H9 (cell line): ENCODE data around the gene MB. TPM values are rescaled to one million over a fixed set of nuclear protein-coding genes. Genes with fewer than 3 reads are reported as not detected.

Source experiments
- DNase-seq: peaks from one replicate; pipeline ENCODE4 v3.0.0-alpha.2; 2017
- H2AFZ ChIP-seq: one replicate; pipeline ENCODE4 v1.6.1; 2013; ENCODE audit warnings: mild to moderate bottlenecking, low read length, control low read depth, moderate library complexity
- H2AK5ac ChIP-seq: 2 replicates; pipeline ENCODE4 v1.6.1; 2013; ENCODE audit warnings: low read length, control low read depth, mixed read lengths; ENCODE audit not compliant: insufficient read length
- H2BK120ac ChIP-seq: one replicate; pipeline ENCODE4 v1.6.1; 2013; ENCODE audit warnings: low read depth, mild to moderate bottlenecking, low read length, control low read depth, inconsistent platforms; ENCODE audit not compliant: poor library complexity, severe bottlenecking
- H2BK12ac ChIP-seq: 2 replicates; pipeline ENCODE4 v1.6.1; 2013; ENCODE audit warnings: low read length, control low read depth, mixed read lengths, low read depth; ENCODE audit not compliant: insufficient read length
- H2BK15ac ChIP-seq: 2 replicates; pipeline ENCODE4 v1.6.1; 2013; ENCODE audit warnings: low read depth, low read length, control low read depth
- H2BK20ac ChIP-seq: one replicate; pipeline ENCODE4 v1.6.1; 2013; ENCODE audit warnings: low read depth, mild to moderate bottlenecking, low read length, control low read depth, inconsistent platforms; ENCODE audit not compliant: poor library complexity, severe bottlenecking
- H2BK5ac ChIP-seq: 2 replicates; pipeline ENCODE4 v1.6.1; 2013; ENCODE audit warnings: low read length, control low read depth, mixed read lengths; ENCODE audit not compliant: insufficient read length
- H3K14ac ChIP-seq: 2 replicates; pipeline ENCODE4 v1.6.1; 2013; ENCODE audit warnings: low read length, control low read depth; ENCODE audit not compliant: insufficient read depth
- H3K18ac ChIP-seq: 2 replicates; pipeline ENCODE4 v1.6.1; 2013; ENCODE audit warnings: low read depth, mild to moderate bottlenecking, mixed read lengths, low read length, control low read depth; ENCODE audit not compliant: insufficient read length
- H3K23ac ChIP-seq: 2 replicates; pipeline ENCODE4 v1.6.1; 2013; ENCODE audit warnings: low read length, control low read depth, mixed read lengths, low read depth; ENCODE audit not compliant: insufficient read length
- H3K23me2 ChIP-seq: 2 replicates; pipeline ENCODE4 v1.6.1; 2013; ENCODE audit warnings: low read depth, mild to moderate bottlenecking, mixed read lengths, low read length, control low read depth; ENCODE audit not compliant: insufficient read length, poor library complexity, severe bottlenecking
- H3K27ac ChIP-seq: 2 replicates; pipeline ENCODE4 v1.5.1; 2013; ENCODE audit warnings: low read length, control low read depth, mixed read lengths, low read depth; ENCODE audit not compliant: insufficient read length
- H3K27me3 ChIP-seq: 2 replicates; pipeline ENCODE4 v1.6.1; 2013; ENCODE audit warnings: low read length, control low read depth, inconsistent platforms; ENCODE audit not compliant: insufficient read depth
- H3K4ac ChIP-seq: 2 replicates; pipeline ENCODE4 v1.6.1; 2013; ENCODE audit warnings: low read depth, mild to moderate bottlenecking, control low read depth, inconsistent platforms, low read length, moderate library complexity
- H3K4me1 ChIP-seq: 2 replicates; pipeline ENCODE4 v1.6.1; 2013; ENCODE audit warnings: low read length, control low read depth, inconsistent platforms; ENCODE audit not compliant: insufficient read depth
- H3K4me2 ChIP-seq: 2 replicates; pipeline ENCODE4 v1.6.1; 2013; ENCODE audit warnings: low read length, control low read depth, mixed read lengths; ENCODE audit not compliant: insufficient read length, insufficient read depth
- H3K56ac ChIP-seq: 2 replicates; pipeline ENCODE4 v1.6.1; 2013; ENCODE audit warnings: low read depth, mild to moderate bottlenecking, mixed read lengths, low read length, control low read depth; ENCODE audit not compliant: insufficient read length
- H3K79me1 ChIP-seq: 2 replicates; pipeline ENCODE4 v1.6.1; 2013; ENCODE audit warnings: low read depth, mild to moderate bottlenecking, moderate library complexity, low read length, control low read depth, inconsistent platforms; ENCODE audit not compliant: insufficient read depth, poor library complexity, severe bottlenecking
- H3K79me2 ChIP-seq: 2 replicates; pipeline ENCODE4 v1.6.1; 2013; ENCODE audit warnings: low read length, control low read depth, inconsistent platforms; ENCODE audit not compliant: insufficient read depth
- H3K9ac ChIP-seq: 2 replicates; pipeline ENCODE4 v1.6.1; 2013; ENCODE audit warnings: low read length, control low read depth, mixed read lengths; ENCODE audit not compliant: insufficient read length; ENCODE audit errors: extremely low read depth
- H3K9me3 ChIP-seq: one replicate; pipeline ENCODE4 v1.6.1; 2013; ENCODE audit warnings: low read depth, low read length, inconsistent platforms; ENCODE audit not compliant: control insufficient read depth
- H3T11ph ChIP-seq: one replicate; pipeline ENCODE4 v1.6.1; 2013; ENCODE audit warnings: mild to moderate bottlenecking, low read length, control low read depth, inconsistent platforms
- H4K20me1 ChIP-seq: one replicate; pipeline ENCODE4 v1.6.1; 2013; ENCODE audit not compliant: control insufficient read depth, insufficient read length, insufficient read depth
- H4K5ac ChIP-seq: 2 replicates; pipeline ENCODE4 v1.6.1; 2013; ENCODE audit warnings: low read depth, mild to moderate bottlenecking, mixed read lengths, low read length, control low read depth; ENCODE audit not compliant: insufficient read length
- H4K8ac ChIP-seq: replicated peaks from 2 replicates; pipeline ENCODE4 v1.6.1; 2013; ENCODE audit warnings: low read length, control low read depth, mixed read lengths, low read depth; ENCODE audit not compliant: insufficient read length
- H4K91ac ChIP-seq: 2 replicates; pipeline ENCODE4 v1.6.1; 2013; ENCODE audit warnings: low read depth, mild to moderate bottlenecking, moderate library complexity, mixed read lengths, low read length, control low read depth; ENCODE audit not compliant: insufficient read length
- H3K27ac Mint-ChIP-seq, 3 experiments: 2 replicates in 2 of 3; 3 replicates in 1 of 3; pipeline ENCODE4 v1.8.0; 2020 to 2021; ENCODE audit warnings: mixed read lengths in 3 of 3, mild to moderate bottlenecking in 1 of 3, moderate library complexity in 1 of 3
- H3K27me3 Mint-ChIP-seq: 2 replicates; pipeline ENCODE4 v1.8.0; 2021; ENCODE audit warnings: low read depth, mild to moderate bottlenecking, moderate library complexity, mixed read lengths
- H3K36me3 Mint-ChIP-seq, 3 experiments: 2 replicates in 2 of 3; 3 replicates in 1 of 3; pipeline ENCODE4 v1.8.0; 2020 to 2021; ENCODE audit warnings: low read depth in 3 of 3, mixed read lengths in 3 of 3; ENCODE audit not compliant: insufficient read depth in 1 of 3
- H3K4me1 Mint-ChIP-seq, 2 experiments: 2 replicates each; pipeline ENCODE4 v1.8.0; 2020; ENCODE audit warnings: mixed read lengths in 2 of 2
- H3K4me3 Mint-ChIP-seq, 2 experiments: 2 replicates in 1 of 2; 3 replicates in 1 of 2; pipeline ENCODE4 v1.8.0; 2020 to 2021; ENCODE audit warnings: mild to moderate bottlenecking in 2 of 2, mixed read lengths in 2 of 2, moderate library complexity in 1 of 2
- H3K9me3 Mint-ChIP-seq, 2 experiments: 2 replicates in 1 of 2; 3 replicates in 1 of 2; pipeline ENCODE4 v1.8.0; 2020; ENCODE audit warnings: mild to moderate bottlenecking in 2 of 2, mixed read lengths in 2 of 2, moderate library complexity in 1 of 2
- WGBS: extraction: QIAGEN DNeasy Blood & Tissue Kit; methylation state at CpG from one replicate; pipeline ENCODE4 v1.1.7; 2013; ENCODE audit warnings: missing lambda C conversion rate, low lambda C conversion rate, mixed read lengths; ENCODE audit not compliant: insufficient read length; ENCODE audit errors: extremely low coverage; 5-methylcytosine and 5-hydroxymethylcytosine counted together
- total RNA-seq: library from RNA; stranded (reverse); gene quantifications from 2 replicates; pipeline ENCODE4 v1.2.1, GENCODE V29; 2021
- TF ChIP-seq, protein P1 (sequence below): fragments of 200-600 bp; sonication (generic); conservative IDR thresholded peaks from 3 replicates; pipeline ENCODE4 v1.8.0; 2021; ENCODE audit warnings: antibody characterized with exemption, mild to moderate bottlenecking

MB gene
- total RNA-seq, 1 experiment from 2014 or later: 0.55 TPM

DNA sequence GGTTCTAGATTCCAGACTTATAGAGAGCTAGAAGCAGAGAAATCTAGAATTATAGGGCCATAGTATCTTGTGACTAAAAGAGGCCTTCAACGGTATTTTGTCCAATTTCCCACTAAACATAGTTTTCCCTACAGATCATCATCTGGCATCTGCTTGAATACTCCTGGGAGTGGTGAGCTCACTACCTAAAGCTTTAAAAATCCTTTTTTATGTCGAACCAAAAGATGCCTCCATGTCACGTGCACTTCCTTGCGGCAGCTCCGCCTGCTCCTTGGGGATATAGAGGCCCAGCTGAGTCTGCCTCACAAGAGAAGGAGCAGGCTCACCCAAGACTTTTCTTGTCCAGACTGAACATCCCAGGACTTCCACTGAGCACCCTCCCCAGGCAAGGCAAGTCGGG, 4.3 kb upstream of the MB start:
- Histone ChIP-seq H3K23me2 (no peaks in the 10 kb centered on the region), H3K9ac (no peak overlapping the region), H3K79me2 (no peaks in the 10 kb centered on the region), H3K23ac (no peak overlapping the region), H3K4me2 (no peak overlapping the region), H3K18ac (no peak overlapping the region), H4K8ac (no peak overlapping the region), H3K27me3 (no peaks in the 10 kb centered on the region), H3K14ac (no peak overlapping the region), H2BK120ac (no peak overlapping the region), H2AFZ (no peak overlapping the region), H2BK12ac (no peak overlapping the region), H4K5ac (no peak overlapping the region), H3K4me1 (no peaks in the 10 kb centered on the region), H3K79me1 (no peaks in the 10 kb centered on the region), H3K9me3 (no peaks in the 10 kb centered on the region), H2AK5ac (no peak overlapping the region), H2BK20ac (no peak overlapping the region), H3K56ac (no peak overlapping the region), H3T11ph (no peak overlapping the region), H2BK5ac (no peak overlapping the region), H4K91ac (no peak overlapping the region), H4K20me1 (no peaks in the 10 kb centered on the region), H3K27ac (no peak overlapping the region), H2BK15ac (no peak overlapping the region), H3K4ac (no peak overlapping the region)
- TF ChIP-seq, protein P1, sequence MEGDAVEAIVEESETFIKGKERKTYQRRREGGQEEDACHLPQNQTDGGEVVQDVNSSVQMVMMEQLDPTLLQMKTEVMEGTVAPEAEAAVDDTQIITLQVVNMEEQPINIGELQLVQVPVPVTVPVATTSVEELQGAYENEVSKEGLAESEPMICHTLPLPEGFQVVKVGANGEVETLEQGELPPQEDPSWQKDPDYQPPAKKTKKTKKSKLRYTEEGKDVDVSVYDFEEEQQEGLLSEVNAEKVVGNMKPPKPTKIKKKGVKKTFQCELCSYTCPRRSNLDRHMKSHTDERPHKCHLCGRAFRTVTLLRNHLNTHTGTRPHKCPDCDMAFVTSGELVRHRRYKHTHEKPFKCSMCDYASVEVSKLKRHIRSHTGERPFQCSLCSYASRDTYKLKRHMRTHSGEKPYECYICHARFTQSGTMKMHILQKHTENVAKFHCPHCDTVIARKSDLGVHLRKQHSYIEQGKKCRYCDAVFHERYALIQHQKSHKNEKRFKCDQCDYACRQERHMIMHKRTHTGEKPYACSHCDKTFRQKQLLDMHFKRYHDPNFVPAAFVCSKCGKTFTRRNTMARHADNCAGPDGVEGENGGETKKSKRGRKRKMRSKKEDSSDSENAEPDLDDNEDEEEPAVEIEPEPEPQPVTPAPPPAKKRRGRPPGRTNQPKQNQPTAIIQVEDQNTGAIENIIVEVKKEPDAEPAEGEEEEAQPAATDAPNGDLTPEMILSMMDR: no peak
- peaks cover 3% of the 10 kb centered on the region; the same call in 1 of the 2 replicates for H3K27me3 Mint-ChIP-seq
- H3K9me3 Mint-ChIP-seq: no peaks in the 10 kb centered on the region
- H3K4me3 Mint-ChIP-seq: no peak overlapping the region
- WGBS: no CpG with 5 or more reads among the region's 6 CpGs
- H3K27ac Mint-ChIP-seq: no peak overlapping the region
- H3K36me3 Mint-ChIP-seq: no peaks in the 10 kb centered on the region
- peaks cover 9 to 16% of the 10 kb centered on the region in 2 experiments for H3K4me1 Mint-ChIP-seq
- DNase-seq: no peak
